ENCODE data around the gene RFESD. TPM values are rescaled to one million over a fixed set of nuclear protein-coding genes. Genes with fewer than 3 reads are reported as not detected.

Gene RFESD
- total RNA-seq, 1 experiment from 2014 or later: 5.0 TPM

DNA sequence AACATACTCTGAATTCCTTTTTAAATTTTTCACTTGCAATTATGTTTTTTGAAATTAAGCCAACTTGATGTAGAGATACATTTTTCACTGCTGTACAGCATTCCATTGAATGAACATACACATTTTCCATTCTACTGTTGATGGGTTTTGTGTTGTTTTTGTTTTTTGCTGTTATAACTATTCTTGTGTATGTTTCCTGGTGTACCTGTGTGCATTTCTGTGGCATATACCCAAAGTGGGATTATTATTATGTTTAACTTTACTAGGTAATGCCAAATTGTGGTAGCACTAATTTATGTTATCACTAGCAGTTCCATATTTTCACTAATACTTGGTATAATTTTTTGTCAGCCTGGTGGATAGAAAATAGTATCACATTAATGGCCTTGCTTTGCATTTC lies 2.7 kb downstream of the RFESD start:
- Histone ChIP-seq H3K36me3 (ENCODE audit: low read depth) (no peaks in the 10 kb centered on the region), H3K27me3 (ENCODE audit: insufficient read depth, low read depth) (no peaks in the 10 kb centered on the region), H3K4me2 (no peak overlapping the region), H3K9me3 (ENCODE audit: insufficient read depth, low read depth) (no peaks in the 10 kb centered on the region), H3K9me2 (ENCODE audit: insufficient read depth) (0 out of 2 replicates have a peak, but pooled peaks cover 5% of the 10 kb centered on the region), H4K20me1 (ENCODE audit: insufficient read depth) (no peaks in the 10 kb centered on the region), H3K27ac (no peak overlapping the region), H3K79me2 (ENCODE audit: low read depth) (no peaks in the 10 kb centered on the region), H3F3A (ENCODE audit: insufficient read depth, low read depth) (peaks cover 29% of the 10 kb centered on the region), H2AFZ (no peak overlapping the region), H3K4me3 (no peak overlapping the region), H3K4me1 (replicated peaks; ENCODE audit: insufficient read depth) (peaks cover 16% of the 10 kb centered on the region)
- intact Hi-C loops (cut with micrococcal nuclease; ENCODE audit: unreplicated experiment): loop anchor here (5.0 to 10.0 kb wide), 3 partner anchors 83 to 1528 kb away; partner anchors contain the start of genes ELL2 and RHOBTB3
- no TSS peak for BruUV-seq (replicated peaks)
- no peak for TF ChIP-seq EZH2 (IDR thresholded peaks at IDR 0.05; ENCODE audit: low read depth)
- TF ChIP-seq, protein P1, sequence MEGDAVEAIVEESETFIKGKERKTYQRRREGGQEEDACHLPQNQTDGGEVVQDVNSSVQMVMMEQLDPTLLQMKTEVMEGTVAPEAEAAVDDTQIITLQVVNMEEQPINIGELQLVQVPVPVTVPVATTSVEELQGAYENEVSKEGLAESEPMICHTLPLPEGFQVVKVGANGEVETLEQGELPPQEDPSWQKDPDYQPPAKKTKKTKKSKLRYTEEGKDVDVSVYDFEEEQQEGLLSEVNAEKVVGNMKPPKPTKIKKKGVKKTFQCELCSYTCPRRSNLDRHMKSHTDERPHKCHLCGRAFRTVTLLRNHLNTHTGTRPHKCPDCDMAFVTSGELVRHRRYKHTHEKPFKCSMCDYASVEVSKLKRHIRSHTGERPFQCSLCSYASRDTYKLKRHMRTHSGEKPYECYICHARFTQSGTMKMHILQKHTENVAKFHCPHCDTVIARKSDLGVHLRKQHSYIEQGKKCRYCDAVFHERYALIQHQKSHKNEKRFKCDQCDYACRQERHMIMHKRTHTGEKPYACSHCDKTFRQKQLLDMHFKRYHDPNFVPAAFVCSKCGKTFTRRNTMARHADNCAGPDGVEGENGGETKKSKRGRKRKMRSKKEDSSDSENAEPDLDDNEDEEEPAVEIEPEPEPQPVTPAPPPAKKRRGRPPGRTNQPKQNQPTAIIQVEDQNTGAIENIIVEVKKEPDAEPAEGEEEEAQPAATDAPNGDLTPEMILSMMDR (conservative IDR thresholded peaks at IDR 0.05): no peak
- DNase-seq: no peak
- ChIA-PET POLR2A (ENCODE audit: unreplicated experiment) (no interaction called here), CTCF (interaction anchor here (0.7 kb wide), 1 partner anchor 56 kb away, joined by 3 read pairs; no protein-coding TSS in a partner anchor)

DNA sequence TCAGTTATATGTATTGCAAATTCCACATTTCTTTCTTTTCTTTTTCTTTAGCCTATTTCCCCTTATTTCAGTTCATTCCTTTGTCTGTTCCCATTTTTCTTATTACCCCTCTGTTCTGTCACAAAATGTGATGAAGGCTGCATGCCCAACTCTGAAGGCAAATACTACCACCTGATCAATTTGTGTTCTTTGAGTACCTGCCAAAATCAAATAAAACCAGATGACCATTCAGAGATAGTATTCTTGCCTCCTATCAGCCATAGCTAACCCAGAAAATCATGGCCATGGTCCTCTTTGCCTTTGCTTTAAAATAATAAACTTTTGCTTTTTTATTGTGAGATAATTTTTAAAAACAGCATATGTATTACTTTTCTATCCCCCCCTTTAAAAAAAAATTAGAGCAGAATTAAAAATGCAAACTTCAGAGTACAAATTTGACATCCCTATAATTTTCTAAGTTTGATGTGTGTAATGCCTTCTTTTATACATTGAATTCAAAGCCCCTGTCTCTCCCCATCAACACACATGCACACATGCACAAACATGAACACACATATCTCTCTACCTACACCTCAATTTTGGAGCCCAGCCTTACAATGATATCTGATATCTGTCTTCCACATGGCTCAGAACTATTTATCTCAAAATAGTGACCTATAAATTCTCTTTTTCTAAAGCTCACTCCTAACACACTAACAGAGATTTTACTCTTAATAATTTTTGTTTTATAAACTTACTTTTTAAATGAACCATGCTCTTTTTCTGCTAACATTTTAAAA lies 3.5 kb downstream of the RFESD start:
- Histone ChIP-seq H3K27me3 (ENCODE audit: insufficient read depth, low read depth) (no peaks in the 10 kb centered on the region), H3K4me2 (no peak overlapping the region), H3K4me1 (replicated peaks; ENCODE audit: insufficient read depth) (peaks cover 16% of the 10 kb centered on the region), H3K36me3 (ENCODE audit: low read depth) (no peaks in the 10 kb centered on the region), H3K9me3 (ENCODE audit: insufficient read depth, low read depth) (no peaks in the 10 kb centered on the region), H4K20me1 (ENCODE audit: insufficient read depth) (no peaks in the 10 kb centered on the region), H2AFZ (no peak overlapping the region), H3F3A (ENCODE audit: insufficient read depth, low read depth) (peaks cover 29% of the 10 kb centered on the region), H3K27ac (no peak overlapping the region), H3K79me2 (ENCODE audit: low read depth) (no peaks in the 10 kb centered on the region), H3K9me2 (ENCODE audit: insufficient read depth) (0 out of 2 replicates have a peak, but pooled peaks cover 5% of the 10 kb centered on the region), H3K4me3 (no peak overlapping the region)
- no TSS peak for BruUV-seq (replicated peaks)
- CTCF ChIA-PET: no interaction called here
- intact Hi-C loops (cut with micrococcal nuclease; ENCODE audit: unreplicated experiment): loop anchor here (5.0 to 10.0 kb wide), 3 partner anchors 82 to 1527 kb away; partner anchors contain the start of genes ELL2 and RHOBTB3
- no peak for DNase-seq
- TF ChIP-seq EZH2 (IDR thresholded peaks at IDR 0.05; ENCODE audit: low read depth): no peak
- TF ChIP-seq, protein P1 (conservative IDR thresholded peaks at IDR 0.05): no peak
- POLR2A ChIA-PET (ENCODE audit: unreplicated experiment): interaction anchor here (0.7 kb wide), 1 partner anchor 9 kb away, joined by 3 read pairs; no protein-coding TSS in a partner anchor

DNA sequence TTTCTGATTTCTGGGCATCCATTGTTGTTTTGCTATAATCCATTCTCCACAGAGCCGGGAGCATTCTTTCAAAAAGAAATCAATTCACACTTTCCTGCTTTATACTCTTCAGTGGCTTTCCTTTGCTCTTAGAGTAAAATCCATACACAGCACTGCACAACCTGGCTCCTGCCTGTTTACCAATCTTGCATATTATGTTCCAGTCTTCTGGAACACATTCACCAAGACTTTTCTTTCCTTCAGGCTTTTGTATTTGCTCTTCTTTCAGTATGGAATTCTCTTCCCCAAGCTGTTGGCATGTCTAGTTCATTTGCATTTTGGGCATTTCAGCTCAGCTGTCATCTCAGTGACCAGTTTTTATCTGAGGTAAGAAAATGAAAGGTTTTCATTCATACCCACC lies 6.3 kb downstream of the RFESD start:
- no peaks in the 10 kb centered on the region for H3K79me2 ChIP-seq (ENCODE audit: low read depth)
- no peak overlapping the region for H2AFZ ChIP-seq
- H3K9me2 ChIP-seq (ENCODE audit: insufficient read depth): 0 out of 2 replicates have a peak, but pooled peaks cover 5% of the 10 kb centered on the region
- no TSS peak for BruUV-seq (replicated peaks)
- no peaks in the 10 kb centered on the region for H3K9me3 ChIP-seq (ENCODE audit: insufficient read depth, low read depth)
- H3K27ac ChIP-seq: no peak overlapping the region
- intact Hi-C loops (cut with micrococcal nuclease; ENCODE audit: unreplicated experiment): no loop called here
- no peak overlapping the region for H3K4me2 ChIP-seq
- TF ChIP-seq, protein P1 (conservative IDR thresholded peaks at IDR 0.05): no peak
- no peak for TF ChIP-seq EZH2 (IDR thresholded peaks at IDR 0.05; ENCODE audit: low read depth)
- no peaks in the 10 kb centered on the region for H3K27me3 ChIP-seq (ENCODE audit: insufficient read depth, low read depth)
- CTCF ChIA-PET: interaction anchor here (0.7 kb wide), 1 partner anchor 104 kb away, joined by 3 read pairs; no protein-coding TSS in a partner anchor
- no peak overlapping the region for H3K4me3 ChIP-seq
- peaks cover 8% of the 10 kb centered on the region for H3K4me1 ChIP-seq (replicated peaks; ENCODE audit: insufficient read depth)
- H4K20me1 ChIP-seq (ENCODE audit: insufficient read depth): no peaks in the 10 kb centered on the region
- H3F3A ChIP-seq (ENCODE audit: insufficient read depth, low read depth): 0 out of 2 replicates have a peak, but pooled peaks cover 4% of the 10 kb centered on the region
- DNase-seq: no peak
- no peaks in the 10 kb centered on the region for H3K36me3 ChIP-seq (ENCODE audit: low read depth)
- POLR2A ChIA-PET (ENCODE audit: unreplicated experiment): no interaction called here
